Kidney (tissue), 14 donors: Measurements from ENCODE around the gene PTPN7. TPM values are rescaled to one million over a fixed set of nuclear protein-coding genes. Genes with fewer than 3 reads are reported as not detected.

Experiments
- DNase-seq, 5 donors: peaks; one replicate each; pipeline ENCODE4 v3.0.0-alpha.2; 2013 to 2020
- FAIRE-seq: peaks from 2 replicates; lab custom pipeline; 2012; peaks lifted over from hg19 to GRCh38; lab: Jason Lieb, UNC
- H3K27ac ChIP-seq, 2 donors: one replicate each; pipeline ENCODE4 v1.7.0; 2013; ENCODE audit warnings: low read depth in 2 of 2, low read length in 2 of 2, inconsistent platforms in 1 of 2
- H3K27me3 ChIP-seq: one replicate; pipeline ENCODE4 v1.7.1; 2013; ENCODE audit warnings: low read length, inconsistent platforms; ENCODE audit not compliant: control insufficient read depth, insufficient read depth
- H3K36me3 ChIP-seq, 3 donors: one replicate each; pipeline versions ENCODE4 v1.7.0 to v1.7.1; 2013; ENCODE audit warnings: low read length in 3 of 3, control low read depth in 1 of 3, inconsistent platforms in 1 of 3; ENCODE audit not compliant: insufficient read depth in 3 of 3, control insufficient read depth in 2 of 3
- H3K4me1 ChIP-seq, 3 donors: one replicate each; pipeline versions ENCODE4 v1.7.0 to v1.7.1; 2013; ENCODE audit warnings: low read length in 3 of 3, inconsistent platforms in 1 of 3, low read depth in 1 of 3; ENCODE audit not compliant: control insufficient read depth in 2 of 3, insufficient read depth in 2 of 3
- H3K4me3 ChIP-seq, 3 donors: one replicate each; pipeline versions ENCODE4 v1.7.0 to v1.8.1; 2013; ENCODE audit warnings: low read length in 3 of 3, control low read depth in 1 of 3, inconsistent platforms in 1 of 3
- H3K9ac ChIP-seq, 3 donors: one replicate each; pipeline versions ENCODE4 v1.7.0 to v1.7.1; 2013; ENCODE audit warnings: low read length in 3 of 3, control low read depth in 1 of 3, inconsistent platforms in 1 of 3
- H3K9me3 ChIP-seq, 3 donors: one replicate each; pipeline versions ENCODE4 v1.7.0 to v1.7.1; 2013; ENCODE audit warnings: low read length in 3 of 3, control low read depth in 1 of 3, inconsistent platforms in 1 of 3; ENCODE audit not compliant: control insufficient read depth in 2 of 3, insufficient read depth in 1 of 3
- CTCF ChIP-seq: IDR thresholded peaks from 3 replicates; pipeline ENCODE4 v1.5.1; 2012; ENCODE audit warnings: mild to moderate bottlenecking, moderate library complexity, borderline replicate concordance; ENCODE audit not compliant: insufficient read depth; ENCODE audit errors: extremely low read depth
- intact Hi-C: fragments of 100-400 bp; cut with DNase I; formaldehyde crosslinking; loops from one replicate; pipeline ENCODE4 v1.11.1; 2022
- polyA plus RNA-seq: library from polyadenylated mRNA; stranded (reverse); fragments of 350-450 nt; fragmentation: Illumina TruSeq; extraction: RNeasy Lipid Tissue Mini Kit (QIAGEN cat#74804); gene quantifications from one replicate; pipeline ENCODE4 v1.2.3, GENCODE V29; 2014; ENCODE audit warnings: low read depth, low replicate concordance; ENCODE audit not compliant: insufficient read depth
- total RNA-seq: library from RNA; stranded (reverse); fragmentation: NEBNext Ultra II Directional; extraction: Animal tissue kit (Norgen Biotek cat#: 25700); gene quantifications from one replicate; pipeline ENCODE4 v1.2.1, GENCODE V29; 2021
- donor health status: control.
- donor health status: control.
- donor health status: control.
- donor health status: control.
- donor health status: control.
- donor health status: DM: yes; HTN: yes; CAD: no.
- donor health status: Normal renal cell carcinoma (clear cell type).

PTPN7 gene
- total and polyA plus RNA-seq, 2 donors from 2014 or later: 3.5 to 5.5 TPM

GRCh38 chr1:202121006-202121405, 39.4 kb downstream of the PTPN7 start:
- Histone ChIP-seq H3K27me3 (no peaks in the 10 kb centered on the region), H3K4me1 (no peaks in the 10 kb centered on the region), H3K9me3 (no peaks in the 10 kb centered on the region), H3K36me3 (no peaks in the 10 kb centered on the region), H3K4me3 (no peak overlapping the region), H3K9ac (no peak overlapping the region), H3K27ac (no peak overlapping the region)
- intact Hi-C loops: no loop called here
- TF ChIP-seq CTCF: no peak
- FAIRE-seq: no peak
- no peak for DNase-seq

- Histone ChIP-seq H3K4me3 (no peak overlapping the region), H3K9me3 (no peaks in the 10 kb centered on the region), H3K9ac (no peak overlapping the region), H3K27me3 (no peaks in the 10 kb centered on the region), H3K27ac (no peak overlapping the region), H3K4me1 (peaks cover 0 to 10% (median 5%) of the 10 kb centered on the region in 3 donors), H3K36me3 (no peaks in the 10 kb centered on the region)
- no peak for TF ChIP-seq CTCF
- DNase-seq (no peak), FAIRE-seq (no peak)
- intact Hi-C loops: no loop called here
Measured at GRCh38 chr1:202117898-202118371, 42.5 kb downstream of the PTPN7 start.

- TF ChIP-seq CTCF: no peak
- intact Hi-C loops: no loop called here
- Histone ChIP-seq H3K27ac (no peak overlapping the region), H3K9me3 (no peaks in the 10 kb centered on the region), H3K9ac (no peak overlapping the region), H3K4me3 (no peak overlapping the region), H3K36me3 (no peaks in the 10 kb centered on the region), H3K27me3 (no peaks in the 10 kb centered on the region), H3K4me1 (peaks cover 0 to 11% (median 7%) of the 10 kb centered on the region in 3 donors)
- FAIRE-seq (no peak), DNase-seq (no peak)
Measured at GRCh38 chr1:202116287-202116686, 44.1 kb downstream of the PTPN7 start.
